Panc1 (cell line): ENCODE data around the gene VSTM2L. TPM values are rescaled to one million over a fixed set of nuclear protein-coding genes. Genes with fewer than 3 reads are reported as not detected.

Source experiments
- ATAC-seq: fragments of 200-7000 bp; cut with Tn5 transposase; 2 replicates; pipeline ENCODE4 v1.9.1; 2020; ENCODE audit warnings: mild to moderate bottlenecking, moderate library complexity
- BruUV-seq: library from RNA; stranded (reverse); fragments of 400-500 nt; replicated peaks from 2 replicates; lab custom pipeline; 2021; lab: Mats Ljungman, UMichigan
- CTCF ChIA-PET: fragments of 300-600 bp; sonication (Branson Sonifier 250); formaldehyde crosslinking; loops from one replicate; lab custom pipeline; 2022; ENCODE audit warnings: antibody characterized with exemption; lab: Charles Lee
- POLR2A ChIA-PET: fragments of 300-600 bp; sonication (Branson Sonifier 250); formaldehyde crosslinking; loops from one replicate; lab custom pipeline; 2022; ENCODE audit warnings: antibody characterized with exemption; lab: Charles Lee
- DNase-seq: peaks from one replicate; pipeline ENCODE4 v3.0.0-alpha.2; 2010; ENCODE audit warnings: low read depth, low spot score
- H3K27ac ChIP-seq: 2 replicates; pipeline ENCODE4 v1.5.1; 2011; ENCODE audit warnings: mild to moderate bottlenecking, low read length, inconsistent platforms
- H3K27me3 ChIP-seq: fragments of 200-500 bp; sonication (Bioruptor generic); 2 replicates; pipeline ENCODE4 v1.6.0; 2014; ENCODE audit warnings: low read length, inconsistent platforms; ENCODE audit not compliant: control insufficient read depth, insufficient read depth
- H3K36me3 ChIP-seq: fragments of 200-500 bp; sonication (Bioruptor generic); 2 replicates; pipeline ENCODE4 v1.5.1; 2014; ENCODE audit warnings: inconsistent platforms, mild to moderate bottlenecking, low read length, moderate library complexity; ENCODE audit not compliant: control insufficient read depth, insufficient read depth
- H3K4me1 ChIP-seq: 2 replicates; pipeline ENCODE4 v1.5.1; 2011; ENCODE audit warnings: inconsistent platforms, mild to moderate bottlenecking, low read length, moderate library complexity; ENCODE audit not compliant: control insufficient read depth, insufficient read depth
- H3K4me3 ChIP-seq, 2 experiments: 2 replicates each; pipeline ENCODE4 v1.5.1; 2011 to 2012; ENCODE audit warnings: low read depth in 2 of 2, low read length in 2 of 2, mild to moderate bottlenecking in 2 of 2, inconsistent platforms in 1 of 2, moderate library complexity in 1 of 2
- H3K9me3 ChIP-seq: fragments of 200-500 bp; sonication (Bioruptor generic); 2 replicates; pipeline ENCODE4 v1.5.1; 2014; ENCODE audit warnings: low read depth, mild to moderate bottlenecking, inconsistent platforms, low read length, moderate library complexity; ENCODE audit not compliant: control insufficient read depth, insufficient read depth
- POLR2AphosphoS5 ChIP-seq: IDR thresholded peaks from 2 replicates; pipeline ENCODE4 v1.6.1; 2012; ENCODE audit warnings: mild to moderate bottlenecking, low read depth, low read length, moderate library complexity
- SIN3A ChIP-seq: IDR thresholded peaks from 2 replicates; pipeline ENCODE4 v1.6.1; 2012; ENCODE audit warnings: low read depth, mild to moderate bottlenecking, low read length, moderate library complexity, borderline replicate concordance; ENCODE audit not compliant: insufficient read depth
- TCF7L2 ChIP-seq: IDR thresholded peaks from 2 replicates; pipeline ENCODE4 v1.6.1; 2011; ENCODE audit warnings: mild to moderate bottlenecking, low read depth, low read length, inconsistent platforms
- in situ Hi-C: cut with HindIII; loops from 2 replicates; pipeline ENCODE4 v1.10.0; 2016; ENCODE audit warnings: low sequenced_read_pairs, low pct_unique_long_range_greater_than_20kb
- intact Hi-C: fragments of 100-400 bp; cut with micrococcal nuclease; formaldehyde crosslinking; loops from one replicate; pipeline ENCODE4 v1.10.0; 2022; ENCODE audit not compliant: unreplicated experiment
- total RNA-seq: library from RNA; stranded (reverse); gene quantifications from one replicate; pipeline ENCODE4 v1.2.1, GENCODE V29; 2021; ENCODE audit not compliant: unreplicated experiment
- TF ChIP-seq, protein P1 (sequence below), 2 experiments: IDR thresholded peaks; 2 replicates each; pipeline ENCODE4 v1.6.1; 2011 to 2012; ENCODE audit warnings: low read depth in 2 of 2, control low read depth in 1 of 2, low read length in 1 of 2, mild to moderate bottlenecking in 1 of 2, moderate library complexity in 1 of 2; ENCODE audit not compliant: insufficient read depth in 1 of 2
- TF ChIP-seq, protein P2 (sequence below): fragments of 450-650 bp; IDR thresholded peaks from 2 replicates; pipeline ENCODE4 v1.5.1; 2017; ENCODE audit warnings: mild to moderate bottlenecking

Gene VSTM2L
- total RNA-seq, 1 experiment from 2014 or later, result 16.0 TPM

DNA sequence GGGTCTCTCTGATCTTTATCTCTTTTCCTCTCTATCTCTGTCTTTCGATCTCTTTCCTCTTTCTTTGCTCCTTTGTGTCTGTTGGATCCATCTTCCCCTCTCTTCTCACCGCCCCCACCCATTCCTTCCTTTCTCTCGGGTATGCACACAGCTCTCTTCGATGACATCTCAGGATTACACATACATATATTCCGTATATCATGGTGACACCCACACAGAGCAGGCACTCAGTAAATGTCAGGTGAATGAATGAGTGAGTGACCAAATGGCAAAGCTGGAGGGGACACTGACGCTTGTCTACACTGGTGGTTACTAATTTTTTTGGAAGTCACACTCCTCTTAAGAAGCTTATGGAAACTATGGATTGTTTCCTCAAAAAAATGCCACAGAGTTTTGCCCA is 9.9 kb downstream of the VSTM2L start:
- TF ChIP-seq, protein P1, sequence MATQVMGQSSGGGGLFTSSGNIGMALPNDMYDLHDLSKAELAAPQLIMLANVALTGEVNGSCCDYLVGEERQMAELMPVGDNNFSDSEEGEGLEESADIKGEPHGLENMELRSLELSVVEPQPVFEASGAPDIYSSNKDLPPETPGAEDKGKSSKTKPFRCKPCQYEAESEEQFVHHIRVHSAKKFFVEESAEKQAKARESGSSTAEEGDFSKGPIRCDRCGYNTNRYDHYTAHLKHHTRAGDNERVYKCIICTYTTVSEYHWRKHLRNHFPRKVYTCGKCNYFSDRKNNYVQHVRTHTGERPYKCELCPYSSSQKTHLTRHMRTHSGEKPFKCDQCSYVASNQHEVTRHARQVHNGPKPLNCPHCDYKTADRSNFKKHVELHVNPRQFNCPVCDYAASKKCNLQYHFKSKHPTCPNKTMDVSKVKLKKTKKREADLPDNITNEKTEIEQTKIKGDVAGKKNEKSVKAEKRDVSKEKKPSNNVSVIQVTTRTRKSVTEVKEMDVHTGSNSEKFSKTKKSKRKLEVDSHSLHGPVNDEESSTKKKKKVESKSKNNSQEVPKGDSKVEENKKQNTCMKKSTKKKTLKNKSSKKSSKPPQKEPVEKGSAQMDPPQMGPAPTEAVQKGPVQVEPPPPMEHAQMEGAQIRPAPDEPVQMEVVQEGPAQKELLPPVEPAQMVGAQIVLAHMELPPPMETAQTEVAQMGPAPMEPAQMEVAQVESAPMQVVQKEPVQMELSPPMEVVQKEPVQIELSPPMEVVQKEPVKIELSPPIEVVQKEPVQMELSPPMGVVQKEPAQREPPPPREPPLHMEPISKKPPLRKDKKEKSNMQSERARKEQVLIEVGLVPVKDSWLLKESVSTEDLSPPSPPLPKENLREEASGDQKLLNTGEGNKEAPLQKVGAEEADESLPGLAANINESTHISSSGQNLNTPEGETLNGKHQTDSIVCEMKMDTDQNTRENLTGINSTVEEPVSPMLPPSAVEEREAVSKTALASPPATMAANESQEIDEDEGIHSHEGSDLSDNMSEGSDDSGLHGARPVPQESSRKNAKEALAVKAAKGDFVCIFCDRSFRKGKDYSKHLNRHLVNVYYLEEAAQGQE (IDR thresholded peaks at IDR 0.05; ENCODE audit: insufficient read depth in 1 of 2, low read depth in 2 of 2, low read length in 1 of 2), result no peak
- no peak for TF ChIP-seq SIN3A
- TF ChIP-seq, protein P2, sequence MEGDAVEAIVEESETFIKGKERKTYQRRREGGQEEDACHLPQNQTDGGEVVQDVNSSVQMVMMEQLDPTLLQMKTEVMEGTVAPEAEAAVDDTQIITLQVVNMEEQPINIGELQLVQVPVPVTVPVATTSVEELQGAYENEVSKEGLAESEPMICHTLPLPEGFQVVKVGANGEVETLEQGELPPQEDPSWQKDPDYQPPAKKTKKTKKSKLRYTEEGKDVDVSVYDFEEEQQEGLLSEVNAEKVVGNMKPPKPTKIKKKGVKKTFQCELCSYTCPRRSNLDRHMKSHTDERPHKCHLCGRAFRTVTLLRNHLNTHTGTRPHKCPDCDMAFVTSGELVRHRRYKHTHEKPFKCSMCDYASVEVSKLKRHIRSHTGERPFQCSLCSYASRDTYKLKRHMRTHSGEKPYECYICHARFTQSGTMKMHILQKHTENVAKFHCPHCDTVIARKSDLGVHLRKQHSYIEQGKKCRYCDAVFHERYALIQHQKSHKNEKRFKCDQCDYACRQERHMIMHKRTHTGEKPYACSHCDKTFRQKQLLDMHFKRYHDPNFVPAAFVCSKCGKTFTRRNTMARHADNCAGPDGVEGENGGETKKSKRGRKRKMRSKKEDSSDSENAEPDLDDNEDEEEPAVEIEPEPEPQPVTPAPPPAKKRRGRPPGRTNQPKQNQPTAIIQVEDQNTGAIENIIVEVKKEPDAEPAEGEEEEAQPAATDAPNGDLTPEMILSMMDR, result no peak
- TF ChIP-seq POLR2AphosphoS5, result no peak
- no peak for TF ChIP-seq TCF7L2
- H3K4me1 ChIP-seq, result peaks cover 11% of the 10 kb centered on the region; the same call in 1 of the 2 replicates
- CTCF ChIA-PET, result interaction anchor here (0.6 to 0.8 kb wide), 2 partner anchors 10 to 18 kb away, joined by 3 to 11 read pairs; no protein-coding TSS in a partner anchor
- no peaks in the 10 kb centered on the region for H3K27me3 ChIP-seq
- in situ Hi-C loops, result no loop called here
- POLR2A ChIA-PET, result no interaction called here
- H3K9me3 ChIP-seq, result no peaks in the 10 kb centered on the region
- H3K36me3 ChIP-seq, result no peaks in the 10 kb centered on the region
- BruUV-seq, result no TSS peak
- DNase-seq, result no peak
- ATAC-seq, result no peak
- no peak overlapping the region for H3K27ac ChIP-seq
- intact Hi-C loops, result loop anchor here (10.0 kb wide), 1 partner anchor 348 kb away; no protein-coding TSS in a partner anchor
- H3K4me3 ChIP-seq, result no peak overlapping the region

DNA sequence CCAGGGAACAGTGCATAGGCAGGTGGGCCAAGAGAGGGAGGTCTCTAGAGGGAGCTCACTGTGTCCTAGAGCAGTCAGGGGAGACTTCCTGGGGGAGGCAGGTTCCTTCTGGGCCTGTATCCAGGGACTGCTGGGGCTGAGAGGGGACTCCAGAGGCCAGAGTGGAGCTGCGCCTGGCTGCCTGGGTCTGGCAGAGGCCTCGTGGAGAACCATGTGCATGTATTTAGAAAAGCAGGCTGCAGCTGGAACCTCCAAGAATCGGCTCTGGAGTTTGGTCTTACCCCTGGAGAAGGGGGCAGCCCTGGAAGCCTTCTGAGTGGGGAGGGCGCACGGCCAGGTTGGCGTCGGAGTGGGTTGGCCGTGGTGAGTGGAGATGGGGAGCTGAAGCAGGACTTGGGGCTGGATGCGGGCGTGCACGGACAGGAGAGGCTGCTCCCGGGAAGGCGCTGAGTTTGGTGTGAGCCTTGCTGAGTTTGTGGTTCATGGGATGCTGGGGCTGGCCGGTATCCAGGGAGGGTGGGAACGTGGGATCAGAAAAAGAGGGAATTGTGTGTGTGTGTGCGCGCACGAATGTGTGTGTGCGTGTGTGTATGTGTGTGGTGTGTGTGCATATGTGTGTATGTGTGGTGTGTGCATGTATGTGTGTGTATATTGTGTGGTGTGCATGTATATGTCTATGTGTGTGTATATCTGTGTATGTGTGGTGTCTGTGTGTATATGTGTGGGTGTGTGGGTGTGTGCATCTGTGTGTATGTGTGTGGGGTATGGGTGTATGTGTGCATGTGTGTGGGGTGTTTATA is 10.8 kb downstream of the VSTM2L start:
- H3K27ac ChIP-seq, result no peak overlapping the region
- in situ Hi-C loops (no loop called here), intact Hi-C loops (loop anchor here (10.0 kb wide), 1 partner anchor 349 kb away; no protein-coding TSS in a partner anchor)
- TF ChIP-seq, protein P1 (IDR thresholded peaks at IDR 0.05; ENCODE audit: insufficient read depth in 1 of 2, low read depth in 2 of 2, low read length in 1 of 2), result no peak
- TF ChIP-seq SIN3A (no peak), POLR2AphosphoS5 (no peak), TCF7L2 (no peak)
- TF ChIP-seq, protein P2, result no peak
- DNase-seq (no peak), ATAC-seq (no peak)
- no peak overlapping the region for H3K4me3 ChIP-seq
- BruUV-seq, result no TSS peak
- H3K4me1 ChIP-seq, result peaks cover 13% of the 10 kb centered on the region; the same call in 1 of the 2 replicates
- ChIA-PET POLR2A (no interaction called here), CTCF (interaction anchor here (0.7 kb wide), 1 partner anchor 79 kb away, joined by 4 read pairs; no protein-coding TSS in a partner anchor)
- no peaks in the 10 kb centered on the region for H3K27me3 ChIP-seq
- no peaks in the 10 kb centered on the region for H3K36me3 ChIP-seq
- H3K9me3 ChIP-seq, result no peaks in the 10 kb centered on the region
